Stimulated activated CD4-positive, alpha-beta T cell treated with anti-CD3 and anti-CD28 coated beads, Interleukin-1b, Interleukin-23, amount 100 ng/mL, for 24 hours (primary cell): ENCODE results near the gene DBN1.
A peak's percentile ranks its signal among the peaks of the same experiment; 100 is the strongest.

Source experiments
- DNase-seq, 4 experiments: peaks; one replicate each; pipeline ENCODE4 v3.0.0-alpha.2; 2020; ENCODE audit warnings: low read depth in 4 of 4, low spot score in 1 of 4

The DBN1 gene

DNA sequence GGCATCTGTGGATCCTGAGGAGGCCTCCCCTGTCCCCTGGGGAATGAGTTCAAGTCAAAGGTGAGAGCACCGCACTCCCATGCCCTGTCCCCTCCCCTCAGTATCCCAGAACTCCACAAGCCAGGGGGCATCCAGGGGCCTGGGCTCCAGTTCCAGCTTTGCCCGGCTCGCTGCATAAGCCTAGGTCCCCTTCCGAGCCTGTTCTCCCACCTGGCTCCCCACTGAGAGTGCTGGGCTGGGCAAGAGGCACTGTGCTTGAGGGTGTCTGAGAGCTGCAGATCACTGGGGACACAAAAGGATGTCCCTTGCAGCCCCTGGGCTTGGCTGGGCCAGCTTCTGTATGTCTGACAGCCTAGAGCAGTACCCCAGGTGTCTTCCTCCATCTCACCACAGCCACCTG, 31.6 kb upstream of the DBN1 start:
- DNase-seq = no peak

- no peak for DNase-seq
These were observed 30.9 kb upstream of the DBN1 start for GRCh38 chr5:177504086-177505056.

DNA sequence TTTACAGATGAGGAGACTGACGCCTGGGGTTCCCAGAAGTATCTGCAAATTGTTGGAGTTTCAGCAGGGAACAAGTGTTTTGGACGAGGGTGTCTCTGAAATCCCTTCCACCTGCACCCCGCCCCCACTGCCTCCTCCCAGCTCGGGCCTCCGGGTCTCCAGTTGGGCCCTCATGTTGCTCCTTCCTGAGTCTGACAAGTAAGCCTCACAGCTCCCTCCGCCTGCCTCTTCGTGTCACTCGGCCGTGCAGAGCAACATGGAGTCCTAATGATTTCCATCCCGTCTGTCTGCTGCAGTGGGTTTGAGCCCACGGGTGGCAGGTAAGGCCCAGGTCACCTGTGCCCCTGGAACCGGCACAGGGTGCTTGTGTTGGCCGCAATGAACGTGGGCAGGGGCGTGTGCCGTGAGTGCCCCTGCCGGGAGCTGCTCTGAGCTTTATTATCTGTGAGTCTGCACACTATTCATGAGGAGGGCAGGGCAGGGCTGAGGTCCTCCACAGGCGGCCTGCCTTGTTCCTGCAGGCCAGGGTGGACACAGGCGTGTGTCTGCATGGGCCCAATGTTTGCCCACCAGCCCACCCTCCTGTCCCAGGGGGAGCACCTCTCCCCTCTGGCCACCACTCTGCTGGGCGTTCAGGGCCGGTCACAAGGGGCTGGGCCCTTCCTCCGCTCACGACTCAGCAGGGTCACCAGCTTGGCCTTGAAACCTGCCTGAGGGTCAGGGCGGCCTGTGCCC, 30.1 kb upstream of the DBN1 start:
- DNase-seq = no peak

GRCh38 chr5:177502886-177503285, 29.5 kb upstream of the DBN1 start:
- DNase-seq = no peak

GRCh38 chr5:177501874-177502678, 28.6 kb upstream of the DBN1 start:
- no peak for DNase-seq

- peak; percentile 78 to 90 (median 84) for DNase-seq
These were observed 27.5 kb upstream of the DBN1 start for GRCh38 chr5:177500685-177501522.

- no peak for DNase-seq
These were observed 26.4 kb upstream of the DBN1 start for GRCh38 chr5:177499842-177500241.

DNA sequence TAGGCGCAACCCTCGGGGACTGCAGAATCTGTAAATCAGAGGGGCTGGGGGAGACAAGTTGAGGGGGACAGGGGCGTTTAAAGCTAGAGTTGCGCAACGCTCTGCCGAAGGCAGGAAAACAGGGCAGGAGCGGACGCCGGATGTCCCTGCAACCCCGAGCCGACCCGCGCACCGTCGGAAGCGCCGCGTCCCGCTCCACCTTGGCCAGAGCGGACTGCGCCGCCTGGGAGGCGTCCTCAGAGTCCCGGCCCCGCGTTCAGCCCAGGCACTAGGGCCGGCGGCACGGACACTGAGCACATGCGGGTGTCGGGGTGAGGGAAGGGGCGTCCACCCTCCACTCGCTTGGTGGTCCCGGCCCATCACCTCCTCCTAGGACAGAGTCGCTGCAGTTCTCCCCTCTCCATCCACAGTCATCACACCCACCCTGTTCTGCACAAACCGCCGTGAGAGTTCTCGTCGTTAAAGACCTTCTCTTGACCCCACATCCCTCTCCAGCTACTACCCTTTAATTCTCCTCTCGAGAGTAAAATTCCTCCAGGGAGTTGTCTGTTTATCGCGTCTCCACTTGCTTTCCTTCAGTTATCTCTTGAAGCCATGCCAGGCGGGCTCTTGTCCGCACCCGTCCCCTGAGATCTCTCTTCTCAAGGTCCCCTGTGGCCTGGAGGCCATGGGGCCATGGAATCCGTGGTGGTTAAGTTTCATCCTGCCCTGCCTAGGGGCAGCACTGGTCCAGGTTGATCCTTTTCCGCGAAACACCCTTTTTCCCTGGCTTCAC, 24.8 kb upstream of the DBN1 start:
- no peak for DNase-seq

DNA sequence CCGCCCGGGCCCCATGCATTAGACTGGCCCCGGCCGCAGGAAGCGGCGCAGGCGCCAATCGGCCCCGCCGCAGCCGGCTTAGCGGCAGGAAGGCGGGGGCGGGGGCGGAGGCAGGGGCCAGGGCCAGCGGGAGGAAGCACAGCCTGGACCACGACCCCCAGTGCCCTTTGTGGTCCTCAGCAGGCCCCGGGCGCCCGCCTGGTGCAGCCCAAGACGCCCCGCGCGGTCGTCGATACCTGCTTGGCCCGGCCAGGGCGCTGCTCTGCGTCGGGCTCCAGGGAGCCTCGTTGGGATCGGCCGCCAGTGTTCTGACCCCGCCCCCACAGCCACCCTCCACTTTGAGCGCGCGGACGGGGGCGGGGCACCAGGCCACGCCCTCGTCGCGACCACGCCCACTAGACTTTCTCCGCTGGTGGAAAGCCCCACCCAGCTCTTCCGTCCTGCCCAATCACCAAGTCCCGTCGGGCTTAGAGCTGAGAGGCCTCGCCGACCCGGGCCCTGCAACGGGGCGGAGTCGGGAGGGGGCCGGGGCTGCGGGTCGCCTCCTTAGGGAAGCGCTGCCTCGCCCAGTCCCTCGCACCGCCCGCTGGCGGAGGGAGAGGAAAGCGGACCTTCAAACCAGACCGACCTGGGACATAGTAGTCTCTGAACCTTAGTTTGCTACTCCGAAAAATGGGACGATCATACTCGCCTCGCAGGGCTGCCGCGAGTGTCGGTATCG, 24.0 kb upstream of the DBN1 start, which contains the start of gene PDLIM7:
Gene PDLIM7, minus strand, starts transcription at position 313 of the 721 bp plus-strand sequence. CDS start 1,092 bp downstream, outside the sequence.
- peak; percentile 81 to 96 (median 92) for DNase-seq

- DNase-seq = no peak
These were observed 23.4 kb upstream of the DBN1 start for GRCh38 chr5:177496727-177497291.

GRCh38 chr5:177496070-177496726, 22.8 kb upstream of the DBN1 start:
- DNase-seq = no peak

DNA sequence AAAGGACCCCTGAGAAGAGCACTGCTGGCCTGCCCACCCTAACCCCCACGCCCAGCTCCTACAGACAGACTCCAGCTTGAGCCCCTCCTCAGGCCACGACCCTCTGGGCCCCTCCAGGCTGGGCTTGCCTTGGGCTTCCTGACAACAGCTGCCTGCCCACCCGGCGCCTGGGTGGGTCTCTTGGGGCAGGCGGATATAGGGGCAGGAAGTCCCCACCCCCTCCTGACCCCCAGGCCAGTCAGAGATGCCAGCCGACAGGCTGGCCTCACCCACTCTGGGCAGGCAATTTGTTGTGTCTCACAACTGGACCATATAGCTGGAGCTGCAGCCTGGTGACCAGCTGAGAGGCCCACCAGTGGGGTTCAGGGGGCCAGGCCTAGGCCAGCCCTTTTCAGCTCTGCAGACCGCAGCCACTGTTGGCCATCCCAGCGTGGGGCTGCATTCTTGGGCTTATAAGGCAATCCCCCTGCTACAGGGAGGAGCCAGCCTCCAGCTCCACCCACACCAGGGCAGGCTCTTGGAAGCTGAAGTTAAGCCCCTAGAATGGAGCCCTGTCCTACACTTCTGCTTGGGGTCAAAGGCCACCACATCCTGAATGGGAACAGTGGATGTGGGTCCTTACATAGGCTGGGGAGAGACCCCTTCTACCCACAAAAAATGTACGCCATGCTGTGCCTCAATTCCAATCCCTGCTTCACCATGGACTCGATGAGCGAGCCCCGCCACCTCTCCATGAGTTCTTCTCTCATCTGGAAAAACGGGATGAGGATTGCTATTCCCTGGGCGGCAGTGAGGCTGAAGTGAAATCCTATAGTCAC, 22.0 kb upstream of the DBN1 start:
- DNase-seq = no peak

DNA sequence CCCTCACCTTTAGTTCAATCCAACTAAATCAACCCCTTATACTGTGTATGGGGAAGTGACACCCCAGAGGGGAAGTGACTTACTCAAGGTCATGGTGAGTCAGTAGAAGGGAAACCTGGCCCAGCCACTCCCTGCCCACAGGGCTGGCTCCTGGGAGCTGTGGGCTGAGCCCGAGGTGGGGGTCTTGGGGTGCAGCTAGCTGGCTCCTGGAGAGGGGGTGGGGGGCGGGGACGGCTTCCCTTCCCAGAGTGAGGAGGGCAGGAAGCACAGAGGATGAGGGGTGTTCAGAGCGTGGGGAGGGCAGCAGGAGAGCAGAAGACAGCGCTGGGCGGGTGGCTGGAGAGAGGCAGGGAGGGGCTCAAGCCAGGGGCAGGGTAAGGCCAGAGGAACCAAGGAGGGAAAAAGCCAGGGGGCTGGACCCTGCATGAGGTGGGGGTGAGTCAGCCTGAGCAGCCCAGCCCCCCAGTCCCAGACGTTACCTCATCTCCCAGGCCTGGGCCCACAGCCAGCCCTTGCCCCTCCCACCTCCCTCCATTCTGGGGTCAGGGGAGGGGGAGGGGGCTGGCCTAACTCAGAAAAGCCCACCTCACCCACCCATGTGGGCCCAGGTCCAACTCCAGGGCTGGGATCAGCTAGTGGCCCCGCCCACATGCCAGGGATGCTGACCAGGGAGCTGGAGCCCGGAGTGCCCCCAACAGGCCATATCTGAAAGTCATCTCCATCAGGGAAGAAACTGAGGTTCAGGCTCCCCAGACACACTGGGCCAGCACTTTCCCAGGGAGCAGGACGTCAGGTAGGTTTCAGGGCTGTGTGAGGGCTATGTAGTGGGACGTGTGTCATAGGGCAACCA, 21.1 kb upstream of the DBN1 start:
- no peak for DNase-seq

- DNase-seq = no peak
These were observed 20.4 kb upstream of the DBN1 start for GRCh38 chr5:177493795-177494345.

- no peak for DNase-seq
These were observed 19.4 kb upstream of the DBN1 start for GRCh38 chr5:177492841-177493240.
